ENCODE results near the gene RRP9. TPM values are rescaled to one million over a fixed set of nuclear protein-coding genes. Genes with fewer than 3 reads are reported as not detected.
"Not testable (repeated sequence)": the region's sequence is repeated elsewhere in the genome, so short reads cannot be mapped to it uniquely, and the experiment has no call there.

Gene RRP9
- 10 to 100 TPM; 40.0 to 40.7 TPM for total RNA-seq

- H3K4me3 Mint-ChIP-seq: peak within 1 kb of the TSS; percentile 83
- POLR2A ChIA-PET: interaction anchor here (0.8 to 2.6 kb wide), 14 partner anchors 8 to 54 kb away, joined by 3 to 17 read pairs (median 4); partner anchors contain the start of genes ABHD14A, ABHD14B, ACY1 and RPL29
- CTCF ChIA-PET: interaction anchor here (0.6 to 3.0 kb wide), 30 partner anchors 8 to 288 kb away, joined by 3 to 37 read pairs (median 4); partner anchors contain the start of genes ABHD14A, ABHD14B, ACY1 and DUSP7
- intact Hi-C loops (cut with micrococcal nuclease): loop anchor here (5.0 kb wide), 1 partner anchor 40 kb away; the partner anchor contains the start of gene ACY1
- H3K27ac Mint-ChIP-seq: peak within 1 kb of the TSS; percentile 90
- peaks cover 28% of the 10 kb centered on the region for H3K4me1 Mint-ChIP-seq (ENCODE audit: low read depth)
- no peaks in the 10 kb centered on the region for H3K9me3 Mint-ChIP-seq
- peaks cover 24% of the 10 kb centered on the region for H3K36me3 Mint-ChIP-seq (ENCODE audit: low read depth)
- peak; percentile 93 for TF ChIP-seq CTCF (IDR thresholded peaks at IDR 0.05)
- no peaks in the 10 kb centered on the region for H3K27me3 Mint-ChIP-seq
- peak; percentile 100 for DNase-seq
- peak; percentile 93 for ATAC-seq
These were observed at the start of gene RRP9, which contains the start of gene PARP3 for GRCh38 chr3:51941798-51942602. RRP9 (minus strand) TSS chr3:51941904; CDS start chr3:51941867, 37 bp downstream. PARP3 (plus strand) TSS chr3:51942363; CDS start chr3:51943356, 993 bp downstream.

GRCh38 chr3:51990501-51990971, 48.8 kb upstream of the RRP9 start:
- ChIA-PET CTCF (interaction anchor here (0.7 to 2.6 kb wide), 3 partner anchors 7 to 321 kb away, joined by 3 to 21 read pairs (median 4); partner anchors contain the start of gene ACY1), POLR2A (interaction anchor here (1.5 to 7.1 kb wide), 4 partner anchors 10 to 277 kb away, joined by 3 to 267 read pairs (median 16); partner anchors contain the start of genes ABHD14A, ABHD14B, ACY1 and DUSP7)
- H3K9me3 Mint-ChIP-seq; H3K4me3 Mint-ChIP-seq; DNase-seq; H3K27me3 Mint-ChIP-seq; H3K27ac Mint-ChIP-seq; intact Hi-C loops (cut with micrococcal nuclease); ATAC-seq: not testable (repeated sequence)
- peaks cover 42% of the 10 kb centered on the region for H3K36me3 Mint-ChIP-seq (ENCODE audit: low read depth)
- H3K4me1 Mint-ChIP-seq (ENCODE audit: low read depth): peaks cover 26% of the 10 kb centered on the region

GRCh38 chr3:51988286-51989146, 46.8 kb upstream of the RRP9 start:
- peak overlapping the region; percentile 36 for H3K27ac Mint-ChIP-seq
- POLR2A ChIA-PET: no interaction called here
- CTCF ChIA-PET: no interaction called here
- no peak overlapping the region for H3K4me3 Mint-ChIP-seq
- no peak for DNase-seq
- H3K4me1 Mint-ChIP-seq (ENCODE audit: low read depth): peaks cover 27% of the 10 kb centered on the region
- H3K9me3 Mint-ChIP-seq: no peaks in the 10 kb centered on the region
- peaks cover 22% of the 10 kb centered on the region for H3K36me3 Mint-ChIP-seq (ENCODE audit: low read depth)
- TF ChIP-seq CTCF (IDR thresholded peaks at IDR 0.05): no peak
- ATAC-seq: no peak
- H3K27me3 Mint-ChIP-seq: no peaks in the 10 kb centered on the region
- intact Hi-C loops (cut with micrococcal nuclease): no loop called here

- H3K4me3 Mint-ChIP-seq: no peak overlapping the region
- H3K27ac Mint-ChIP-seq: peak overlapping the region; percentile 17
- H3K27me3 Mint-ChIP-seq: no peaks in the 10 kb centered on the region
- ATAC-seq (no peak), DNase-seq (no peak)
- CTCF ChIA-PET: interaction anchor here (1.3 kb wide), 1 partner anchor 14 kb away, joined by 4 read pairs; the partner anchor contains the start of gene ABHD14B
- no peak for TF ChIP-seq CTCF (IDR thresholded peaks at IDR 0.05)
- POLR2A ChIA-PET: interaction anchor here (14.5 kb wide), 1 partner anchor 6 kb away, joined by 267 read pairs; the partner anchor contains the start of gene RPL29
- intact Hi-C loops (cut with micrococcal nuclease): no loop called here
- H3K4me1 Mint-ChIP-seq (ENCODE audit: low read depth): peaks cover 22% of the 10 kb centered on the region
- H3K9me3 Mint-ChIP-seq: no peaks in the 10 kb centered on the region
- H3K36me3 Mint-ChIP-seq (ENCODE audit: low read depth): peaks cover 17% of the 10 kb centered on the region
These were observed 45.9 kb upstream of the RRP9 start for GRCh38 chr3:51987568-51987967.
